ENCODE results near the gene DRC7. TPM values are rescaled to one million over a fixed set of nuclear protein-coding genes. Genes with fewer than 3 reads are reported as not detected.

Gene DRC7
- total and polyA plus RNA-seq, 9 of the 15 experiments (the other 6 are each of a cell fraction or from before 2014, with no cell fraction given) = 0.04 to 0.33 (median 0.12) TPM; not detected in 3

GRCh38 chr16:57670196-57670595 is 24.4 kb upstream of the DRC7 start:
- Histone ChIP-seq H3K4me2 (ENCODE audit: insufficient read depth, low read length) (no peak overlapping the region), H3K27me3 (ENCODE audit: control insufficient read depth in 2 of 2, insufficient read depth in 2 of 2, low read length in 2 of 2) (0 out of 5 replicates have a peak, but pooled peaks cover 0 to 5% of the 10 kb centered on the region in 2 experiments), H3K9ac (ENCODE audit: insufficient read depth in 1 of 2, low read depth in 2 of 2, low read length in 2 of 2) (peak overlapping the region in 1 of 2 experiments; percentile 60; a peak in 2 of 4 replicates), H3K27ac (ENCODE audit: extremely low read depth, low read depth, low read length) (no peak overlapping the region), H3K4me3 (no peak overlapping the region), H3K9me1 (ENCODE audit: control insufficient read depth, insufficient read depth, low read length) (peaks cover 3% of the 10 kb centered on the region), H2AFZ (ENCODE audit: low read depth, low read length) (no peak overlapping the region), H3K9me3 (replicated peaks; ENCODE audit: control insufficient read depth, insufficient read depth, low read depth, low read length) (no peaks in the 10 kb centered on the region), H4K20me1 (replicated peaks; ENCODE audit: control insufficient read depth, insufficient read depth, low read length) (no peaks in the 10 kb centered on the region), H3K36me3 (ENCODE audit: control insufficient read depth, insufficient read depth, low read length) (no peaks in the 10 kb centered on the region), H3K4me1 (replicated peaks in 1 of 2; ENCODE audit: control insufficient read depth in 2 of 2, insufficient read depth in 2 of 2, low read length in 2 of 2) (peaks cover 24 to 37% of the 10 kb centered on the region in 2 experiments), H3K79me2 (ENCODE audit: control insufficient read depth, insufficient read depth, low read length) (no peaks in the 10 kb centered on the region)
- ATAC-seq (no peak), FAIRE-seq (no peak), DNase-seq (ENCODE audit: extremely low read depth in 1 of 4, low spot score in 3 of 4) (no peak)
- CTCF ChIA-PET (ENCODE audit: low intra/inter-chr PET ratio) = no interaction called here
- POLR2A ChIA-PET = no interaction called here
- in situ Hi-C loops (cut with MboI) = no loop called here
- intact Hi-C loops (cut with micrococcal nuclease) = no loop called here
- no TSS peak for BruUV-seq (replicated peaks)
- WGBS (ENCODE audit: insufficient coverage, low coverage, missing lambda C conversion rate) = 50% methylated on average over 4 of the region's 4 CpGs
- TF ChIP-seq ATF3 (IDR thresholded peaks at IDR 0.05) (no peak), ATF3 (CRISPR knock-in tag; conservative IDR thresholded peaks at IDR 0.05) (no peak), ZNF408 (CRISPR knock-in tag; IDR thresholded peaks at IDR 0.05; ENCODE audit: low read depth) (no peak), HNRNPLL (IDR thresholded peaks at IDR 0.05; ENCODE audit: low read depth, low read length, poor library complexity, severe bottlenecking) (no peak), ZNF717 (CRISPR knock-in tag; IDR thresholded peaks at IDR 0.05) (no peak), IRF2 (CRISPR knock-in tag; IDR thresholded peaks at IDR 0.05) (no peak), CBX1 (IDR thresholded peaks at IDR 0.05; ENCODE audit: low read depth) (no peak), ZNF175 (CRISPR knock-in tag; IDR thresholded peaks at IDR 0.05; ENCODE audit: low read depth) (no peak), ZNF609 (CRISPR knock-in tag; IDR thresholded peaks at IDR 0.05; ENCODE audit: borderline replicate concordance) (no peak)
